A673 (cell line): ENCODE results near the gene WDFY3. TPM values are rescaled to one million over a fixed set of nuclear protein-coding genes. Genes with fewer than 3 reads are reported as not detected.

Experiments
- BruUV-seq: library from RNA; stranded (reverse); fragments of 400-500 nt; replicated peaks from 2 replicates; lab custom pipeline; 2021; lab: Mats Ljungman, UMichigan
- CTCF ChIA-PET: fragments of 300-600 bp; sonication (Branson Sonifier 250); formaldehyde crosslinking; loops from one replicate; lab custom pipeline; 2022; ENCODE audit warnings: antibody characterized with exemption; lab: Charles Lee
- POLR2A ChIA-PET: fragments of 300-600 bp; sonication (Branson Sonifier 250); formaldehyde crosslinking; loops from one replicate; lab custom pipeline; 2022; ENCODE audit warnings: antibody characterized with exemption; ENCODE audit not compliant: low non-redundant PET; lab: Charles Lee
- DNase-seq: peaks from one replicate; pipeline ENCODE4 v3.0.0-alpha.2; 2015; ENCODE audit warnings: low spot score
- H3K27ac ChIP-seq: fragments of 200-600 bp; sonication (generic); 2 replicates; pipeline ENCODE4 v1.5.1; 2016; ENCODE audit warnings: mixed run types, low read depth, mild to moderate bottlenecking, mixed read lengths, antibody characterized with exemption, low read length; ENCODE audit not compliant: poor library complexity, severe bottlenecking
- H3K27me3 ChIP-seq: fragments of 200-600 bp; sonication (generic); replicated peaks from 2 replicates; pipeline ENCODE4 v1.6.1; 2017; ENCODE audit warnings: mixed run types, low read depth, mild to moderate bottlenecking, mixed read lengths, antibody characterized with exemption, low read length; ENCODE audit not compliant: insufficient read depth, poor library complexity
- H3K36me3 ChIP-seq: fragments of 200-600 bp; sonication (generic); 2 replicates; pipeline ENCODE4 v1.6.1; 2016; ENCODE audit warnings: mixed run types, mild to moderate bottlenecking, mixed read lengths, antibody characterized with exemption, low read length; ENCODE audit not compliant: insufficient read depth, poor library complexity, severe bottlenecking
- H3K4me1 ChIP-seq: fragments of 200-600 bp; sonication (generic); 2 replicates; pipeline ENCODE4 v1.6.1; 2017; ENCODE audit warnings: mixed run types, mild to moderate bottlenecking, mixed read lengths, antibody characterized with exemption, low read length; ENCODE audit not compliant: insufficient read depth, poor library complexity, severe bottlenecking
- H3K4me3 ChIP-seq: fragments of 200-600 bp; sonication (generic); 2 replicates; pipeline ENCODE4 v1.5.1; 2016; ENCODE audit warnings: low read depth, mixed run types, mild to moderate bottlenecking, mixed read lengths, low read length; ENCODE audit not compliant: poor library complexity, severe bottlenecking
- H3K9me3 ChIP-seq: fragments of 200-600 bp; sonication (generic); 2 replicates; pipeline ENCODE4 v1.6.1; 2016; ENCODE audit warnings: mixed run types, low read depth, mild to moderate bottlenecking, mixed read lengths, antibody characterized with exemption, low read length; ENCODE audit not compliant: poor library complexity, severe bottlenecking
- CTCF ChIP-seq: fragments of 300-800, 200-600 bp; sonication (generic); conservative IDR thresholded peaks from 2 replicates; pipeline ENCODE4 v1.5.1; 2017; ENCODE audit warnings: low read depth, mild to moderate bottlenecking, antibody characterized with exemption, low read length, moderate library complexity, mixed read lengths
- EZH2 ChIP-seq: fragments of 200-600 bp; sonication (generic); IDR thresholded peaks from 2 replicates; pipeline ENCODE4 v1.6.1; 2017; ENCODE audit warnings: borderline replicate concordance, low read depth, mild to moderate bottlenecking, mixed read lengths, antibody characterized with exemption, low read length; ENCODE audit not compliant: poor library complexity, severe bottlenecking
- intact Hi-C: fragments of 100-400 bp; cut with micrococcal nuclease; formaldehyde crosslinking; loops from one replicate; pipeline ENCODE4 v1.10.0; 2022; ENCODE audit not compliant: unreplicated experiment
- total RNA-seq: library from RNA; stranded (reverse); gene quantifications from 2 replicates; pipeline ENCODE4 v1.2.3, GENCODE V29; 2021

WDFY3 gene
- total RNA-seq, 1 experiment from 2014 or later, result 43.4 TPM

DNA sequence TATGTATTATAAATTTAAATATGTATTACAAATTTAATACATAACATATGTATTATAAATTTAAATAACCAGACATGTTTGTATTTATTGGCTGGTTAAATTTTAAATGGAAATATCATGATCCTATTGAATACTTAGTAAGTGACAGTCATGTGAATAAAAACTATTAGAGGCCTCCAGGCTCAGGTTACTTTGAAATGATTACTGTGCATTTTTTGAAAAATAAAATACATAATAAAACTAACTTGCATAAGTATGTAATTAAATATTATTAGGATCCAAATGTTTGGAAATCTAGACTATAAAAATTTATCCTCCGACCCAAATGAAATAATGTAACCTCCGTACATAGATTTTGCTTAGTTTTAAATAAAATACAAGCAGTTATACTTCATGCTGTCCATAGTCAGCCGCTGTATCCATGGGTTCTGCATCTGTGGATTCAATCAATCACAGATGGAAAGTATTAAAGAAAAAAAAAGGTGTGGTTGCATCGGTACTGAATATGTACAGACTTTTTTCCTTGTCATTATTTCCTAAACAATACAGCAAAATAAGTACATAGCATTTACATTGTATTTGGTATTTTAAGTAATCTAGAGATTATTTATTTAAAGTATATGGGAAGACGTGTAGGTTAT is 140.7 kb downstream of the WDFY3 start:
- ChIA-PET CTCF (no interaction called here), POLR2A (no interaction called here)
- BruUV-seq, result no TSS peak
- DNase-seq, result no peak
- intact Hi-C loops, result no loop called here
- no peak overlapping the region for H3K4me3 ChIP-seq
- no peaks in the 10 kb centered on the region for H3K4me1 ChIP-seq
- H3K27ac ChIP-seq, result no peak overlapping the region
- no peaks in the 10 kb centered on the region for H3K27me3 ChIP-seq
- no peaks in the 10 kb centered on the region for H3K9me3 ChIP-seq
- H3K36me3 ChIP-seq, result peaks cover 6% of the 10 kb centered on the region
- TF ChIP-seq CTCF, result no peak
- no peak for TF ChIP-seq EZH2

DNA sequence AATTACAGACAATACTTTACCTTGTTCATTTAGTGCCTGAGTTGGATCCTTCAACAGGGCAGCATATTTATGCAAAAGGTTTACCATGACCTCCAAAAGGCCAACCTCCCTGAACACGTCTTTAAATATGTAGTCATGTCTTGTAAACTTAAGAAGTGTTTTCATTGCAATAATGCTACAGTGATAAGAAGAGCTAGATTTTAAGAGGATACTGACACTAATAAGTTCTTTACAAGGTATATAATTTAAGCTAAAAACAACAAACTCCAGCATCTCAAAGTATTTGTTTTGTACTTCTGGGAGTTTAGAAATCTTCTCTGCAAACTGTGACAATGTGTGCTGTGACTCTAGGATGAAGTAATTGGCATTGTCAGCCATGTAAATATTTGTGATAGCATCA is 145.4 kb downstream of the WDFY3 start:
- Histone ChIP-seq H3K9me3 (no peaks in the 10 kb centered on the region), H3K27me3 (no peaks in the 10 kb centered on the region), H3K27ac (no peak overlapping the region), H3K4me3 (no peak overlapping the region), H3K4me1 (no peaks in the 10 kb centered on the region), H3K36me3 (peaks cover 8% of the 10 kb centered on the region)
- TF ChIP-seq CTCF, result no peak
- TF ChIP-seq EZH2, result no peak
- intact Hi-C loops, result no loop called here
- ChIA-PET POLR2A (no interaction called here), CTCF (no interaction called here)
- BruUV-seq, result no TSS peak
- DNase-seq, result no peak

GRCh38 chr4:84814094-84814750 is 152.3 kb downstream of the WDFY3 start:
- Histone ChIP-seq H3K27ac (no peak overlapping the region), H3K36me3 (no peaks in the 10 kb centered on the region), H3K4me3 (no peak overlapping the region), H3K4me1 (no peaks in the 10 kb centered on the region), H3K27me3 (no peaks in the 10 kb centered on the region), H3K9me3 (no peaks in the 10 kb centered on the region)
- DNase-seq, result no peak
- ChIA-PET POLR2A (no interaction called here), CTCF (no interaction called here)
- intact Hi-C loops, result no loop called here
- TF ChIP-seq EZH2, result no peak
- no peak for TF ChIP-seq CTCF
- no TSS peak for BruUV-seq
